ENCODE results near the gene PDE10A.
"Not testable (repeated sequence)": the region's sequence is repeated elsewhere in the genome, so short reads cannot be mapped to it uniquely, and the experiment has no call there.

The PDE10A gene

GRCh38 chr6:165618241-165618640 is 44.8 kb downstream of the PDE10A start:
- no peak overlapping the region for H3K9ac ChIP-seq (ENCODE audit: low read length)
- no peaks in the 10 kb centered on the region for H3K27me3 ChIP-seq (ENCODE audit: control insufficient read depth, insufficient read depth, low read length)
- H3K4me3 ChIP-seq (ENCODE audit: low read length): no peak overlapping the region
- H3K4me1 ChIP-seq (ENCODE audit: control insufficient read depth, low read depth, low read length): peaks cover 9% of the 10 kb centered on the region
- H3K36me3 ChIP-seq (ENCODE audit: control insufficient read depth, low read depth, low read length): no peaks in the 10 kb centered on the region
- no peak overlapping the region for H3K27ac ChIP-seq (ENCODE audit: low read length)
- no peaks in the 10 kb centered on the region for H3K9me3 ChIP-seq (ENCODE audit: control insufficient read depth, low read depth, low read length)

- H3K27ac ChIP-seq (ENCODE audit: low read length): no peak overlapping the region
- no peaks in the 10 kb centered on the region for H3K9me3 ChIP-seq (ENCODE audit: control insufficient read depth, low read depth, low read length)
These were observed 45.5 kb downstream of the PDE10A start for GRCh38 chr6:165617528-165617927.

GRCh38 chr6:165616116-165616515 is 46.9 kb downstream of the PDE10A start:
- Histone ChIP-seq H3K9ac (ENCODE audit: low read length) (no peak overlapping the region), H3K4me3 (ENCODE audit: low read length) (peak overlapping the region; percentile 10), H3K27me3 (ENCODE audit: control insufficient read depth, insufficient read depth, low read length) (no peaks in the 10 kb centered on the region), H3K9me3 (ENCODE audit: control insufficient read depth, low read depth, low read length) (no peaks in the 10 kb centered on the region), H3K36me3 (ENCODE audit: control insufficient read depth, low read depth, low read length) (no peaks in the 10 kb centered on the region), H3K27ac (ENCODE audit: low read length) (peak overlapping the region; percentile 60), H3K4me1 (ENCODE audit: control insufficient read depth, low read depth, low read length) (peaks cover 9% of the 10 kb centered on the region)

More at GRCh38 chr6:165617528-165617927, 45.5 kb downstream of the PDE10A start:
- Histone ChIP-seq H3K27me3 (ENCODE audit: control insufficient read depth, insufficient read depth, low read length) (no peaks in the 10 kb centered on the region), H3K36me3 (ENCODE audit: control insufficient read depth, low read depth, low read length) (no peaks in the 10 kb centered on the region), H3K9ac (ENCODE audit: low read length) (no peak overlapping the region), H3K4me3 (ENCODE audit: low read length) (no peak overlapping the region), H3K4me1 (ENCODE audit: control insufficient read depth, low read depth, low read length) (peaks cover 9% of the 10 kb centered on the region)

GRCh38 chr6:165615636-165616035 is 47.4 kb downstream of the PDE10A start:
- no peak overlapping the region for H3K9ac ChIP-seq (ENCODE audit: low read length)
- peaks cover 9% of the 10 kb centered on the region for H3K4me1 ChIP-seq (ENCODE audit: control insufficient read depth, low read depth, low read length)
- no peaks in the 10 kb centered on the region for H3K27me3 ChIP-seq (ENCODE audit: control insufficient read depth, insufficient read depth, low read length)
- no peaks in the 10 kb centered on the region for H3K9me3 ChIP-seq (ENCODE audit: control insufficient read depth, low read depth, low read length)
- peak overlapping the region; percentile 60 for H3K27ac ChIP-seq (ENCODE audit: low read length)
- H3K4me3 ChIP-seq (ENCODE audit: low read length): peak overlapping the region; percentile 10
- no peaks in the 10 kb centered on the region for H3K36me3 ChIP-seq (ENCODE audit: control insufficient read depth, low read depth, low read length)

GRCh38 chr6:165611294-165611693 is 51.7 kb downstream of the PDE10A start:
- Histone ChIP-seq H3K4me3 (ENCODE audit: low read length) (no peak overlapping the region), H3K27ac (ENCODE audit: low read length) (no peak overlapping the region), H3K36me3 (ENCODE audit: control insufficient read depth, low read depth, low read length) (no peaks in the 10 kb centered on the region), H3K9me3 (ENCODE audit: control insufficient read depth, low read depth, low read length) (no peaks in the 10 kb centered on the region), H3K9ac (ENCODE audit: low read length) (no peak overlapping the region), H3K4me1 (ENCODE audit: control insufficient read depth, low read depth, low read length) (peaks cover 6% of the 10 kb centered on the region), H3K27me3 (ENCODE audit: control insufficient read depth, insufficient read depth, low read length) (no peaks in the 10 kb centered on the region)

GRCh38 chr6:165608577-165608976 is 54.5 kb downstream of the PDE10A start:
- H3K4me3 ChIP-seq (ENCODE audit: low read length); H3K27me3 ChIP-seq (ENCODE audit: control insufficient read depth, insufficient read depth, low read length); H3K4me1 ChIP-seq (ENCODE audit: control insufficient read depth, low read depth, low read length); H3K27ac ChIP-seq (ENCODE audit: low read length); H3K9ac ChIP-seq (ENCODE audit: low read length); H3K36me3 ChIP-seq (ENCODE audit: control insufficient read depth, low read depth, low read length); H3K9me3 ChIP-seq (ENCODE audit: control insufficient read depth, low read depth, low read length): not testable (repeated sequence)

GRCh38 chr6:165606740-165607008 is 56.4 kb downstream of the PDE10A start:
- no peaks in the 10 kb centered on the region for H3K36me3 ChIP-seq (ENCODE audit: control insufficient read depth, low read depth, low read length)
- H3K9me3 ChIP-seq (ENCODE audit: control insufficient read depth, low read depth, low read length): no peaks in the 10 kb centered on the region
- H3K27me3 ChIP-seq (ENCODE audit: control insufficient read depth, insufficient read depth, low read length): no peaks in the 10 kb centered on the region
- H3K27ac ChIP-seq (ENCODE audit: low read length): no peak overlapping the region
- no peaks in the 10 kb centered on the region for H3K4me1 ChIP-seq (ENCODE audit: control insufficient read depth, low read depth, low read length)
- H3K4me3 ChIP-seq (ENCODE audit: low read length): no peak overlapping the region
- no peak overlapping the region for H3K9ac ChIP-seq (ENCODE audit: low read length)

GRCh38 chr6:165605901-165606739 is 56.9 kb downstream of the PDE10A start:
- Histone ChIP-seq H3K9ac (ENCODE audit: low read length) (no peak overlapping the region), H3K27ac (ENCODE audit: low read length) (no peak overlapping the region), H3K4me3 (ENCODE audit: low read length) (no peak overlapping the region), H3K27me3 (ENCODE audit: control insufficient read depth, insufficient read depth, low read length) (no peaks in the 10 kb centered on the region), H3K9me3 (ENCODE audit: control insufficient read depth, low read depth, low read length) (no peaks in the 10 kb centered on the region), H3K36me3 (ENCODE audit: control insufficient read depth, low read depth, low read length) (no peaks in the 10 kb centered on the region), H3K4me1 (ENCODE audit: control insufficient read depth, low read depth, low read length) (no peaks in the 10 kb centered on the region)

- Histone ChIP-seq H3K27ac (ENCODE audit: low read length) (no peak overlapping the region), H3K9me3 (ENCODE audit: control insufficient read depth, low read depth, low read length) (no peaks in the 10 kb centered on the region), H3K27me3 (ENCODE audit: control insufficient read depth, insufficient read depth, low read length) (no peaks in the 10 kb centered on the region), H3K36me3 (ENCODE audit: control insufficient read depth, low read depth, low read length) (no peaks in the 10 kb centered on the region), H3K4me1 (ENCODE audit: control insufficient read depth, low read depth, low read length) (peaks cover 4% of the 10 kb centered on the region), H3K4me3 (ENCODE audit: low read length) (no peak overlapping the region), H3K9ac (ENCODE audit: low read length) (no peak overlapping the region)
These were observed 57.7 kb downstream of the PDE10A start for GRCh38 chr6:165605182-165605875.

- H3K9ac ChIP-seq (ENCODE audit: low read length): no peak overlapping the region
- no peak overlapping the region for H3K27ac ChIP-seq (ENCODE audit: low read length)
- H3K4me1 ChIP-seq (ENCODE audit: control insufficient read depth, low read depth, low read length): peaks cover 18% of the 10 kb centered on the region
- no peak overlapping the region for H3K4me3 ChIP-seq (ENCODE audit: low read length)
- no peaks in the 10 kb centered on the region for H3K36me3 ChIP-seq (ENCODE audit: control insufficient read depth, low read depth, low read length)
- H3K9me3 ChIP-seq (ENCODE audit: control insufficient read depth, low read depth, low read length): no peaks in the 10 kb centered on the region
- no peaks in the 10 kb centered on the region for H3K27me3 ChIP-seq (ENCODE audit: control insufficient read depth, insufficient read depth, low read length)
These were observed 60.8 kb downstream of the PDE10A start for GRCh38 chr6:165602291-165602690.

GRCh38 chr6:165600606-165601005 is 62.4 kb downstream of the PDE10A start:
- Histone ChIP-seq H3K27ac (ENCODE audit: low read length) (no peak overlapping the region), H3K9ac (ENCODE audit: low read length) (no peak overlapping the region), H3K4me1 (ENCODE audit: control insufficient read depth, low read depth, low read length) (peaks cover 18% of the 10 kb centered on the region), H3K9me3 (ENCODE audit: control insufficient read depth, low read depth, low read length) (no peaks in the 10 kb centered on the region), H3K4me3 (ENCODE audit: low read length) (no peak overlapping the region), H3K36me3 (ENCODE audit: control insufficient read depth, low read depth, low read length) (no peaks in the 10 kb centered on the region), H3K27me3 (ENCODE audit: control insufficient read depth, insufficient read depth, low read length) (no peaks in the 10 kb centered on the region)
